GM19467 (cell line): ENCODE results near the gene SEC61A1.

Experiments used
- ATAC-seq: cut with Tn5 transposase; IDR thresholded peaks from one replicate; pipeline ENCODE4 v1.9.1; 2021; ENCODE audit warnings: mild to moderate bottlenecking, moderate library complexity; ENCODE audit not compliant: unreplicated experiment

SEC61A1 gene

GRCh38 chr3:128077202-128077624, 25.0 kb downstream of the SEC61A1 start:
- no peak for ATAC-seq

DNA sequence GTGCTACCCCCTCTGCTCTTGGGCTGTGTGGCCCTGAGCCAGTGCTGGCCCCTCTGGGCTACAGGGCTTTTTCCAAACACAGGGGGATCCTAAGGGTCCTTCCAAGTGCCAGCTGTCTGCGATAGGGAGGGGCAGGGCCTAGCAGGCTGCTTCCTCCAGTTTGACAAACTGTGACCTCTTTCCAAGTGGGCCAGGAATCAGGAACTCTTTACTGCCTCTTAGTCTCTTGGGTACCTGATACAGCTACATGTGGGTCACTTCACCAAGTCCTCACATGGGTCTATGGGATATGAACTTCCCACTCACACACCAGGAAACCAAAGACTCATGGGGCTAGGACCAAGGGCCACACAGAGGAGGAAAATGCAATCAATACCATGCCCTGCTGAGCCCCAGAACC, 25.4 kb downstream of the SEC61A1 start:
- no peak for ATAC-seq

- no peak for ATAC-seq
Observed at GRCh38 chr3:128078322-128078721, 26.1 kb downstream of the SEC61A1 start.

DNA sequence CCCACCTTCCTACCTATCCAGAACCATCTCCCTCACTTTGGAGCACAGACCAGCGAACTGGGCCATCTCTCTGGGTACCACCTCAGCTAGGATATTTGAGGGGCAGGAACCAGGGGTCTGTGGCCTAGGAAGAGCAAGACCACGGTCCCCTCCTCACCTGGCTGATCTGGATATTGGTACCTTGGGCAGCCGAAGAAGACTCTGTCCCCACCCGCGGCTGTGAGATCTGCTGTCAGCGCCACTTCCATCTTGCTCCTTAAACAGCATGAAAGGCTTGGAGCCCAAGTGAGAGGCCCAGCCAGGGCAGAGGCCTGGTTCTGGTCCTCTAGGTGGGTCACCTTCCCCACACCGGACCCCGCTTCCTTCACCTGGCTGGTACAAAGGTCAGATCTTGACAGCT, 26.6 kb downstream of the SEC61A1 start:
- no peak for ATAC-seq

GRCh38 chr3:128079823-128080222, 27.6 kb downstream of the SEC61A1 start:
- ATAC-seq: no peak

DNA sequence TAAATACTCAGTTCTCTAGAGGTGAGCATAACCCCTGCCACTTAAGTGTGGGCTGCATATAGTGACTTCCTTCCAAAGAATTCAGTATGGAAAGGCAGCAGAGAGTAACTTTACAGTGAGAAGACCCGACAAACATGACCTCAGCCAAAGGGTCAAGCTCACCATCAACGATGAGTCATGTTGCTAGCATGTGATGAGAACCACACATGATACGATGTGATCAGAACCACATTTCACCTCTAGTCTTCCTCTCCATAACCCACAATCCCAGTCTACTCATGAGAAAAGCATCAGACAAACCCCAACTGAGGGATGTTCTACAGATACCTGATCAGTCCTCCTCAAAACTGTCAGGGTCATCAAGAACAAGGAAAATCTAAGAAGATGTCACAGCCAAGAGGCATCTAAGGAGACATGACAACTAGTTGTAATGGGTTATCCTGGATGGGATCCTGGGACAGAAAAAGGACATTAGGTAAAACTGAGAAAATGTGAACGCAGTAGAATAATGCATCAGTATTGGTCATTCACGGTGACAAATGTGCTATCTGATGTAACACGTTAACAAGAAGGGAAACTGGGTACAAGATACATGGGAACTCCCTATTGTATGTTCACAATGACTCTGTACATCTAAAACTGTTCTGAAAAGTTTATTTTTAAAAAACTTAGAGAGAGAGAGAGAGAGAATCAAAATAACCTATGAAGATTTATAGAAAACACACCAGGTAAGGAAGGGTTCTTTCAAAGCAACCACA, 28.3 kb downstream of the SEC61A1 start:
- ATAC-seq: no peak

DNA sequence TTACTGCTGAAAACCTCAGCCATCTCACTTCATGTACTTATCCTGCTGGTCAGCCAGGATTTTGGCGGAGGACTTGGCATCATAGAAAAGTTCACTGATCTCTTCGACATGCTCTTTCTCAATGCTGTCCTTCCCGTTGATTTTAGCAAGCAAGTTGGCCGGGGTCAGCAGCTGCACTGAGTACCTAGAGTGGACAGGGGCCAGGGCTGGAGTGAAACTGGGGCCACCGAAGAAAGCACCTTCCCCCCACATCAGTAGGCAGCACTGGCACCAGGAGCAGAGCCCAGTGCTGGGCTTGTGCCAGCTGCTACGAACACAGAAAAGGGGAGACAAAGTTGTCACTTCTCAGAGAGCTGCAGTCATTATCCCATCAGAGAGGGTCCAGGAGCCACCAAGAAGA, 29.0 kb downstream of the SEC61A1 start:
- ATAC-seq: no peak

- no peak for ATAC-seq
Observed at GRCh38 chr3:128081846-128082245, 29.6 kb downstream of the SEC61A1 start.

GRCh38 chr3:128082546-128082945, 30.3 kb downstream of the SEC61A1 start:
- ATAC-seq: no peak

DNA sequence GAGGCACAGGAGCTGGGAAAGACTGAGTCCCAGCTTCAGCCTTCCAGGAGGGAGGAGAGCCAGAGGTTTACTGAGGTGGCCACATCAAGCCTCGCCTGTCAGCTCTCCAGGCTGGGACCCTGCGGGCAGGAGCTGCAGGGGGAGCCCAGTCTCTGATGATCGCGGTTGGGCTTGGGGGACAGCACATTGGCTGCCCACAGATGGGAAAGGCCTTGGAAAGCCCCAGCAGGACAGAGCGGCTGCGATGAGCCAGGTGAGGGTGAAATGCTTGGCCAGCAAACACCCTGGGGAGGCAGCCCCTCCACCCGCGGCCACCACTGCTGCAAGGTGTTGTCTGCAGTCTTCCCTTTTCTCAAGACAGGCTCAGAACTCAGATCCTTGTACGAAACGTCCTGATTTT, 31.2 kb downstream of the SEC61A1 start:
- ATAC-seq: no peak

DNA sequence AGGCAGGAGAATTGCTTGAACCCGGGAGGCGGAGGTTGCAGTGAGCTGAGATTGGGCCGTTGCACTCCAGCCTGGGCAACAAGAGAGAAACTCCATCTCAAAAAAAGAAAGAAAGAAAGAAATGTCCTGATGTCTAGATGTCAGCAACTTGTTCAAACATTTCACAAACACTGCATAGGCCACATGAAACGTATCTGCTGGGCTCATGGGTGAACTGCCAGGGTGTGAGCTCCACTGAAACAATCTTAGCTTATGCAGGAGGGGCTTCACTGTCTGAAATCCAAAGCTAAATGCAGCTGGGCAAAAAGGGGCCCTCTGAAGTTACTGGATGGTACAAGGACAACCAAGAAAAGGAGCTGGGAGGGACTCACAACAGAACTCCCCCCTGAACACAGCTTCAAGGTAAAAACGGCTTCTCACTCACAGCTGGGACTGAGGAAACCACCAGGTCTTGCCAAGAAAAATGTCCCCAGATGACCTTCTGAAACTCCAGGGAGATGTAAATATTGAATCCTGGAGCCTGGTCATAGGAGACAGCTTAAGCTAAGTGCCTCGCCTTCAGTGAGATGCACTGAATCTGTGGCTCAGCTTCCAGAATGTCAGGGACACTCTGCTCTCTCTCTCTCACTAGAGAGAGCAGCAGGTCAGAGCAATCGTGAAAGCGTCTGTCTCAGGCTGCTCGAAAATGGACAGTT, 31.9 kb downstream of the SEC61A1 start:
- no peak for ATAC-seq

DNA sequence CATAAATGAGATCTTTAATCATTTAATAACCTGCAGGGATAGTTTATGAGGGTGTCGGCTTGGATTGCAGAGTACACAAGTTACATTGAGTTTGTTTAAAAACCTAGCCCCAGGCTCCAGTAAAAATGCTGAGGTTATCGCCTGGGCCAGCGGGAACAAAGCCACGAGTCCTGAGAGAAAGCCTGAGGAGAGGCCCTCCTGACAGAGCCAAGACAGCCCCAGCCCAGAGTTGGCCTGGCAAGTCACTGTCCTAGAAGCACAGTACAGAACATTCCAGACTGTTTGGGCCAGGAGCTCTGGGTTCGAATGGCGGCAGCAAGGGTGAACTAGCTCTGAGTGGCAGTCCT, 32.4 kb downstream of the SEC61A1 start:
- ATAC-seq: no peak

GRCh38 chr3:128089135-128089534, 36.9 kb downstream of the SEC61A1 start:
- ATAC-seq: no peak

DNA sequence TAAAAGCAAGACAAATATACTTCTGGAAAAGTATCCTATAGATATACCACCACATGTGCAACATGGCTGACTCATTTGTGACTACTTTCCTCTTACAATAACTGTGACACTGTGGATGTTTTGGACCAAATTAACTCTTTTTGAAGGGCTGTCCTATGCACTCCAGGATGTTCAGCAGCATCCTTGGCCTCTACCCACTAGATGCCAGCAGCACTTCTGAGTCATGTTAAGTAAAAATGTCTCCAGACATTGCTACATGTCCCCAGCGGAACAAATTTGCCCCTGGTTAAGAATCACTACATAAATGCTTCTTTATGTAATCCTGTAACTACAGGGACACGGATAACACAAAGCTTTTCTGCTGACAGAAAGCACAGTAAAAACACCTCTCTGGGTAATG, 39.3 kb downstream of the SEC61A1 start:
- no peak for ATAC-seq

DNA sequence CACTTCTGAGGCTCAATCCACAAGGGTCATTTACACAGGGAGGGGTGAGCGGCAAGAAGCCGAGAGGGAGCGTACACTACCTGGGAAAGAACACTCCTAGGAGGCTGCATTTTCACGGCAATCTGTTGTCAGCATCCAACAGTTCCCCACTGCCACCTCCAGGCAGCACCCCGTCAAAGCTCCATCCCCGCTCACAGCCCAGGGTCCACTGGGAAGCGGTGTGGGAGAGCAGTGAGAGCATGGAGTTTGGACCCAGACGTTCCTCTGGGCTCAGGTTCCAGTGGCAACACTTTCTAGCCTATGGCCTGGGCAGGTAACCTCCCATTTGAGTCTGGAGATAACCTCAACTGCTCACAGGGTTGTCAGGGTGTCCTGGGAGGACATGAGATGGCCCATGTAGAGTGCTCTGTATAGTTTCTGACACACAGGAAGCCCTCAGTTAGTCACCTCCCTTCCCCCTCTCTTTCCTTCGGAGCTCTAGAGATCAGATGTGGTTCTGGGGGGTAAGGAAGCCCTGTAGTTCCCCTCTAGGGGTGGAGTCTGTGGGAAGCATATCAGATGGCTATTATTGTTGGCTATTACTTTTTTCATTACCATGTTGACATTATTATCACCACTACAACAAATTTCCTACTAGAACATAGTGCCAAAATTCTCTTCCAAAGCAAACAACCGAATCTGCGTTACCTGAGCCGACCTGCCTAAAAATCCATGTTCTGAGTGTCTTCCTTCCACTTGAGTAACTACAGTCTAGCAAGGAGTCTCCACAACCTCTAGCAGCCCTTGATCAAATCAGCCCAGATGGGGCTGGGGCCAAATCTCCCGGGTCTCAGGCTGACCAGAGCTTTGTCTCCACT, 42.3 kb downstream of the SEC61A1 start:
- no peak for ATAC-seq

- no peak for ATAC-seq
Observed at GRCh38 chr3:128095222-128095703, 43.0 kb downstream of the SEC61A1 start.

DNA sequence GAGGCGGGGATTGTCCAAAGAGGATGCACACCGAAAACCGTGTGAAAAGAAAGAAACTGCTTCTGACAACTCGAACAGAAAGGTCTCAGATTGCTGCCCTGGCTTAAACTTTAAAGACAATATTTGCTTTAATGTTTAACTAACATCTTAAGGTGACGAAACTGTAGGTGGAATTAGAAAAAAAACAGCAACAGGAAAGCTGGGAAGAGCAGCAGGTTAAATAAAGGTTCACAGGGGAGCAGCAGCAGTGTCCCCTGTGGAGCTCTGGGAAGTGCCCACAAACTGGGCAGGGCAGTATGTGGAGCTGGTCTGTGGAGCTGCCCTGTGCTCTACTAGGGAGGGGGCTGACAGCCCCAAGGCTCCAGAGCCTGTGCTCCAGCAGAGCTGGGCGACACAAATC, 46.0 kb downstream of the SEC61A1 start:
- no peak for ATAC-seq

- ATAC-seq: no peak
Observed at GRCh38 chr3:128100161-128100560, 47.9 kb downstream of the SEC61A1 start.

- ATAC-seq: no peak
Observed at GRCh38 chr3:128100638-128101037, 48.4 kb downstream of the SEC61A1 start.

DNA sequence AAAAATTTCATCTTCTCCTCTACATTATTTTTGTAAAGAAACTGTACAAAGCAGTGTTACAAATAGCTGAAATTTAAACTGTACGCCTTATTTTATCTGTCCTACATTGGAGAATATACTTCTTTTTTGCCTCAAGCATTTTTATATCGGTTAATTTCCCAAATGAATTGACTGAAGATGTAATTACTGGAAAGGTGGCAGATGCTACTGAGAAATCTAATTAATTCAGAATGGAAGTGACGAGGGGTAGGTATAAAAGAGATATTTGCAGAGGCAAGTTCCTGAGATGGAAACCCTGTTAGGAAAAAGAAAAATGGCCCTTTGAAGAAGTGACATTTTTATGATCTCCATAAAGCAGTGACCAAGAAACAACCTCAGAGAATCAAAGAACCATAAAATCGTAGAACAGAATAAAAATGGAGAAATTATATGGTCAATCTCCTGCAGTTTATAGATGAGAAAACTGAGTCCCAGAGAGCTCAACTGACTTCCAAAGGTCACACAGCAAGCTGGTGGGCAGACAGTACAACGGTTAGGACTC, 51.0 kb downstream of the SEC61A1 start:
- ATAC-seq: no peak

GRCh38 chr3:128107834-128108233, 55.6 kb downstream of the SEC61A1 start:
- no peak for ATAC-seq
